ENCODE data around the gene ETNK1.

GRCh38 chr12:22625762-22626294 is 857 bp downstream of the ETNK1 start:
- TF ChIP-seq POLR2A (IDR thresholded peaks at IDR 0.05) (no peak), CTCF (IDR thresholded peaks at IDR 0.05) (no peak)
